HepG2 (cell line): ENCODE results near the gene RARG. TPM values are rescaled to one million over a fixed set of nuclear protein-coding genes. Genes with fewer than 3 reads are reported as not detected.

Experiments used
- AKAP8 ChIP-seq: sonication (generic); formaldehyde crosslinking; IDR thresholded peaks from 2 replicates; pipeline ENCODE4 v1.5.1; 2020; ENCODE audit warnings: mild to moderate bottlenecking, missing genetic modification reagents
- CBX5 ChIP-seq: sonication (generic); formaldehyde crosslinking; IDR thresholded peaks from 2 replicates; pipeline ENCODE4 v1.4.0; 2020; ENCODE audit warnings: missing genetic modification reagents, borderline replicate concordance
- CHD2 ChIP-seq: IDR thresholded peaks from 2 replicates; pipeline ENCODE4 v1.6.1; 2011; ENCODE audit warnings: low read depth, low read length, improper control_type of control experiment
- FUBP1 ChIP-seq: sonication (generic); formaldehyde crosslinking; IDR thresholded peaks from 2 replicates; pipeline ENCODE4 v1.5.1; 2020; ENCODE audit warnings: missing genetic modification reagents, mild to moderate bottlenecking, borderline replicate concordance
- GABPA ChIP-seq, 2 experiments: IDR thresholded peaks; 2 replicates each; pipeline ENCODE4 v1.6.1; 2011 to 2016; ENCODE audit warnings: low read depth in 2 of 2, low read length in 1 of 2, missing biosample characterization in 1 of 2, missing genetic modification characterization in 1 of 2
- KDM3A ChIP-seq: IDR thresholded peaks from 2 replicates; pipeline ENCODE4 v1.6.1; 2018; ENCODE audit warnings: low read depth, missing compliant biosample characterization
- KLF13 ChIP-seq: sonication (generic); formaldehyde crosslinking; IDR thresholded peaks from 2 replicates; pipeline ENCODE4 v1.4.0; 2020; ENCODE audit warnings: mild to moderate bottlenecking, missing genetic modification reagents
- LCORL ChIP-seq, 2 experiments: fragments of 450-650 bp in 1 of 2; sonication (generic) in 1 of 2; formaldehyde crosslinking in 1 of 2; IDR thresholded peaks; 2 replicates each; pipeline versions ENCODE4 v1.5.0 to v1.6.1; 2017 to 2020; ENCODE audit warnings: antibody characterized with exemption in 1 of 2, missing genetic modification reagents in 1 of 2
- MAFK ChIP-seq, 2 experiments: IDR thresholded peaks in 1 of 2; conservative IDR thresholded peaks in 1 of 2; 2 replicates each; pipeline ENCODE4 v1.6.1; 2011; ENCODE audit warnings: improper control_type of control experiment in 2 of 2, low read length in 2 of 2
- NFKB2 ChIP-seq: sonication (generic); formaldehyde crosslinking; IDR thresholded peaks from 2 replicates; pipeline ENCODE4 v1.4.0; 2020; ENCODE audit warnings: missing genetic modification reagents, borderline replicate concordance
- PRDM15 ChIP-seq: sonication (generic); formaldehyde crosslinking; IDR thresholded peaks from 2 replicates; pipeline ENCODE4 v1.4.0; 2020; ENCODE audit warnings: missing genetic modification reagents
- RFX3 ChIP-seq: IDR thresholded peaks from 2 replicates; pipeline ENCODE4 v1.6.1; 2016; ENCODE audit warnings: missing biosample characterization, missing genetic modification reagents
- SALL2 ChIP-seq: sonication (generic); formaldehyde crosslinking; IDR thresholded peaks from 2 replicates; pipeline ENCODE4 v1.8.1; 2023; ENCODE audit warnings: mild to moderate bottlenecking, missing genetic modification reagents, inconsistent platforms
- SMAD1 ChIP-seq: sonication (generic); formaldehyde crosslinking; IDR thresholded peaks from 2 replicates; pipeline ENCODE4 v1.4.0; 2020; ENCODE audit warnings: missing genetic modification reagents, low read depth, mild to moderate bottlenecking, borderline replicate concordance
- SUZ12 ChIP-seq: fragments of 150-350 bp; IDR thresholded peaks from 2 replicates; pipeline ENCODE4 v1.6.1; 2014; ENCODE audit warnings: low read depth, low read length
- TFAP4 ChIP-seq: sonication (generic); IDR thresholded peaks from 2 replicates; pipeline ENCODE4 v1.6.1; 2016; ENCODE audit warnings: low read depth, borderline replicate concordance
- ZFP62 ChIP-seq: sonication (generic); formaldehyde crosslinking; IDR thresholded peaks from 2 replicates; pipeline ENCODE4 v1.4.0; 2020; ENCODE audit warnings: missing genetic modification reagents
- ZNF263 ChIP-seq: sonication (generic); formaldehyde crosslinking; IDR thresholded peaks from 2 replicates; pipeline ENCODE4 v1.4.0; 2020; ENCODE audit warnings: missing genetic modification reagents
- ZNF382 ChIP-seq: sonication (generic); formaldehyde crosslinking; IDR thresholded peaks from 2 replicates; pipeline ENCODE4 v1.5.0; 2020; ENCODE audit warnings: missing genetic modification reagents, mild to moderate bottlenecking, borderline replicate concordance
- ZNF782 ChIP-seq: sonication (generic); formaldehyde crosslinking; IDR thresholded peaks from 2 replicates; pipeline ENCODE4 v1.4.0; 2020; ENCODE audit warnings: missing genetic modification reagents, mild to moderate bottlenecking, borderline replicate concordance
- ZSCAN30 ChIP-seq: sonication (generic); formaldehyde crosslinking; IDR thresholded peaks from 2 replicates; pipeline ENCODE4 v1.5.0; 2020; ENCODE audit warnings: mild to moderate bottlenecking, missing genetic modification reagents
- polyA plus RNA-seq, 8 experiments: library from polyadenylated mRNA; depleted of rRNA in 3 of 8; stranded (reverse) in 7 of 8; unstranded in 1 of 8; fragments of >200 nt; fragmentation: Illumina TruSeq in 4 of 8; extraction: Trizol in 4 of 8; gene quantifications; 2 replicates each; pipeline versions ENCODE4 v1.2.1 to v1.2.3, GENCODE V29; 2011 to 2016; ENCODE audit warnings: low read depth in 4 of 8, missing spikeins in 1 of 8, mixed read lengths in 1 of 8; ENCODE audit not compliant: insufficient read depth in 1 of 8
- total RNA-seq, 5 experiments: library from RNA; depleted of rRNA; stranded (reverse); fragments of >200 nt; fragmentation: Illumina TruSeq; extraction: Trizol; gene quantifications; 2 replicates each; pipeline ENCODE4 v1.2.3, GENCODE V29; 2016; ENCODE audit warnings: low read depth in 1 of 5

The RARG gene
- total and polyA plus RNA-seq, 2 of the 13 experiments (the other 11 are each of a cell fraction or from before 2014, with no cell fraction given) = 0.77 to 1.5 TPM

- TF ChIP-seq SALL2 (CRISPR knock-in tag) (peak; percentile 60; the same call in 1 of the 2 replicates), CHD2 (no peak), LCORL (IDR thresholded peaks at IDR 0.05) (no peak), LCORL (CRISPR knock-in tag; IDR thresholded peaks at IDR 0.05) (no peak), ZSCAN30 (CRISPR knock-in tag) (no peak), RFX3 (CRISPR knock-in tag) (no peak), KLF13 (CRISPR knock-in tag) (no peak), CBX5 (CRISPR knock-in tag) (peak; percentile 80; the same call in 1 of the 2 replicates), TFAP4 (peak; percentile 54; the same call in 1 of the 2 replicates), ZNF263 (CRISPR knock-in tag) (0 out of 2 replicates have a peak, but pooled peaks have one; percentile 30), GABPA (IDR thresholded peaks at IDR 0.05; ENCODE audit: low read depth, low read length) (no peak), GABPA (CRISPR knock-in tag; IDR thresholded peaks at IDR 0.05; ENCODE audit: low read depth) (peak; percentile 53; the same call in 1 of the 2 replicates), MAFK (conservative IDR thresholded peaks at IDR 0.05 in 1 of 2, IDR thresholded peaks at IDR 0.05 in 1 of 2; ENCODE audit: low read length in 2 of 2) (no peak), SMAD1 (CRISPR knock-in tag) (no peak), ZFP62 (CRISPR knock-in tag) (no peak), FUBP1 (no peak), NFKB2 (CRISPR knock-in tag) (no peak), AKAP8 (no peak), SUZ12 (no peak), KDM3A (CRISPR knock-in tag) (0 out of 2 replicates have a peak, but pooled peaks have one; percentile 19), PRDM15 (CRISPR knock-in tag) (no peak; the same call in 1 of the 2 replicates), ZNF382 (CRISPR knock-in tag) (no peak), ZNF782 (no peak)
These were observed 57.0 kb downstream of the RARG start (continued) for GRCh38 chr12:53174881-53175491.
